ENCODE results near the gene C12orf43.
A peak's percentile ranks its signal among the peaks of the same experiment; 100 is the strongest.

Gene C12orf43

GRCh38 chr12:120999191-121000120 lies 16.8 kb downstream of the C12orf43 start:
- TF ChIP-seq ZFP30 (CRISPR knock-in tag; IDR thresholded peaks at IDR 0.05) (no peak), CREB5 (CRISPR knock-in tag; IDR thresholded peaks at IDR 0.05; ENCODE audit: low read depth) (no peak), ZNF8 (CRISPR knock-in tag; IDR thresholded peaks at IDR 0.05) (no peak), ZC3H10 (CRISPR knock-in tag; IDR thresholded peaks at IDR 0.05) (no peak), POU6F1 (CRISPR knock-in tag; IDR thresholded peaks at IDR 0.05; ENCODE audit: borderline replicate concordance, low read depth) (no peak)
- peak; percentile 22; the same call in 2 of the 3 replicates for ATAC-seq

GRCh38 chr12:120998435-120998834 lies 17.9 kb downstream of the C12orf43 start:
- no peak for TF ChIP-seq PPARA (CRISPR knock-in tag; IDR thresholded peaks at IDR 0.05; ENCODE audit: borderline replicate concordance)
- no peak for TF ChIP-seq CSRNP3 (CRISPR knock-in tag; IDR thresholded peaks at IDR 0.05)
- no peak for TF ChIP-seq ESRRG (CRISPR knock-in tag; IDR thresholded peaks at IDR 0.05)
- no peak for TF ChIP-seq TSHZ2 (CRISPR knock-in tag; IDR thresholded peaks at IDR 0.05)
- TF ChIP-seq PATZ1 (CRISPR knock-in tag; IDR thresholded peaks at IDR 0.05; ENCODE audit: borderline replicate concordance) = no peak
- TF ChIP-seq OSR1 (CRISPR knock-in tag; IDR thresholded peaks at IDR 0.05) = no peak
- no peak for TF ChIP-seq TCF4 (CRISPR knock-in tag; IDR thresholded peaks at IDR 0.05; ENCODE audit: borderline replicate concordance)
- TF ChIP-seq SNAI2 (CRISPR knock-in tag; IDR thresholded peaks at IDR 0.05) = no peak
- no peak for TF ChIP-seq ZFP3 (CRISPR knock-in tag; IDR thresholded peaks at IDR 0.05)
- TF ChIP-seq ZNF565 (CRISPR knock-in tag; conservative IDR thresholded peaks at IDR 0.05; ENCODE audit: low read depth) = no peak
- no peak for TF ChIP-seq BACH2 (CRISPR knock-in tag; IDR thresholded peaks at IDR 0.05; ENCODE audit: borderline replicate concordance)
- no peak for TF ChIP-seq ZFP30 (CRISPR knock-in tag; IDR thresholded peaks at IDR 0.05)
- no peak for ATAC-seq

GRCh38 chr12:120997448-120997847 lies 18.8 kb downstream of the C12orf43 start:
- TF ChIP-seq PATZ1 (CRISPR knock-in tag; IDR thresholded peaks at IDR 0.05; ENCODE audit: borderline replicate concordance) (no peak), PPARA (CRISPR knock-in tag; IDR thresholded peaks at IDR 0.05; ENCODE audit: borderline replicate concordance) (no peak), RARB (CRISPR knock-in tag; IDR thresholded peaks at IDR 0.05) (no peak), ISL1 (CRISPR knock-in tag; IDR thresholded peaks at IDR 0.05) (no peak), CSRNP3 (CRISPR knock-in tag; IDR thresholded peaks at IDR 0.05) (no peak), ZNF70 (CRISPR knock-in tag; IDR thresholded peaks at IDR 0.05) (no peak), TCF4 (CRISPR knock-in tag; IDR thresholded peaks at IDR 0.05; ENCODE audit: borderline replicate concordance) (no peak), SNAI2 (CRISPR knock-in tag; IDR thresholded peaks at IDR 0.05) (no peak), OSR1 (CRISPR knock-in tag; IDR thresholded peaks at IDR 0.05) (no peak), ZFP3 (CRISPR knock-in tag; IDR thresholded peaks at IDR 0.05) (no peak)
- ATAC-seq = no peak

Measured in SK-N-SH treated with all-trans-retinoic acid at 6 μM for 48 hours (cell line).